Immature natural killer cell (primary cell): ENCODE measurements around the gene FXYD7. TPM values are rescaled to one million over a fixed set of nuclear protein-coding genes. Genes with fewer than 3 reads are reported as not detected.

Source experiments
- polyA plus RNA-seq, 3 donors: library from polyadenylated mRNA; unstranded; fragments of 300-500 nt; fragmentation: Illumina TruSeq; gene quantifications; one replicate each; pipeline ENCODE4 v1.2.3, GENCODE V29; 2021

FXYD7 gene
- polyA plus RNA-seq, 3 donors from 2014 or later = 2.1 to 4.1 (median 2.5) TPM

Other genes with a start within 250 kb of the FXYD7 start
- gene ZNF30, start 216.4 kb upstream of the FXYD7 start, polyA plus RNA-seq = 1 to 10 TPM; 3.7 to 6.2 (median 4.7) TPM
- gene ZNF792, start 179.0 kb upstream of the FXYD7 start, polyA plus RNA-seq = 10 to 100 TPM in 2 of 3 donors, 1 to 10 TPM in 1; 8.4 to 17.2 (median 10.6) TPM
- 10 to 100 TPM in 1 of 3 donors, 1 to 10 TPM in 2; 6.7 to 19.1 (median 7.8) TPM for gene GRAMD1A, start 142.9 kb upstream of the FXYD7 start, polyA plus RNA-seq
- gene SCN1B, start 112.8 kb upstream of the FXYD7 start, polyA plus RNA-seq = under 1 TPM; 0.27 to 0.83 (median 0.58) TPM
- not detected for gene HPN, start 101.5 kb upstream of the FXYD7 start, polyA plus RNA-seq
- gene FXYD3, start 27.4 kb upstream of the FXYD7 start, polyA plus RNA-seq = not detected
- not detected for gene LGI4, start 8.2 kb upstream of the FXYD7 start, polyA plus RNA-seq
- gene FXYD1, start 4.4 kb upstream of the FXYD7 start, polyA plus RNA-seq = under 1 TPM in 2 of 3 donors, not detected in 1; 0.53 to 0.83 TPM
- gene FXYD5, start 11.5 kb downstream of the FXYD7 start, polyA plus RNA-seq = 100 to 1,000 TPM; 262 to 427 (median 346) TPM
- gene FAM187B, start 85.5 kb downstream of the FXYD7 start, polyA plus RNA-seq = not detected
- 10 to 100 TPM in 2 of 3 donors, 1 to 10 TPM in 1; 5.3 to 14.2 (median 11.8) TPM for gene LSR, start 105.7 kb downstream of the FXYD7 start, polyA plus RNA-seq
- 10 to 100 TPM in 1 of 3 donors, 1 to 10 TPM in 1, under 1 TPM in 1; 0.29 to 10.4 (median 7.6) TPM for gene USF2, start 125.7 kb downstream of the FXYD7 start, polyA plus RNA-seq
- 1 to 10 TPM in 1 of 3 donors, not detected in 2; 1.1 TPM for gene HAMP, start 139.3 kb downstream of the FXYD7 start, polyA plus RNA-seq
- not detected for gene MAG, start 148.9 kb downstream of the FXYD7 start, polyA plus RNA-seq
- 1 to 10 TPM in 1 of 3 donors, under 1 TPM in 1, not detected in 1; 0.93 to 2.2 TPM for gene CD22, start 185.9 kb downstream of the FXYD7 start, polyA plus RNA-seq
- gene FFAR1, start 204.6 kb downstream of the FXYD7 start, polyA plus RNA-seq = not detected
- not detected for gene FFAR3, start 215.2 kb downstream of the FXYD7 start, polyA plus RNA-seq
- not detected for gene GPR42, start 227.8 kb downstream of the FXYD7 start, polyA plus RNA-seq